GM19351 (cell line): Measurements from ENCODE around the gene GNAL.
A peak's percentile ranks its signal among the peaks of the same experiment; 100 is the strongest.

Source experiments
- ATAC-seq: cut with Tn5 transposase; IDR thresholded peaks from one replicate; pipeline ENCODE4 v1.9.1; 2021; ENCODE audit warnings: mild to moderate bottlenecking, moderate library complexity; ENCODE audit not compliant: unreplicated experiment

GNAL gene

DNA sequence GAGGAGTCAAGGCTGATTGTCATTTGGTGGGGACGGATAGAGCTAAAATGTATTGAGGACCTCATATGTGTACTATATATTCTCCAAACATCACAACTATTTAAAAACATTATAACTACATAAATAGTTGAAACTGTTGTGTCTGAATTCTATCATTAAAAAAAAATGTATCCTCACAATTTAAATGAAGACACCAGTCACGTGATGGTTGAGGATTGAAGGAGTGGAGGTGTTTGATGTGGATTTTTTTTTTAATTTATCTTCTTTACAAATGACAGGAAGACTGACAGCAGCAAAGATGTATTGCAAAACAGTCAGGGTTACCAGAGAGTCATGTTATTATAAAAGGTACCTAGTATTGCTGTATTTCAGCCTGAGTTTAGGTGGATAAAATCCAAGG lies 30.0 kb downstream of the GNAL start:
- no peak for ATAC-seq

DNA sequence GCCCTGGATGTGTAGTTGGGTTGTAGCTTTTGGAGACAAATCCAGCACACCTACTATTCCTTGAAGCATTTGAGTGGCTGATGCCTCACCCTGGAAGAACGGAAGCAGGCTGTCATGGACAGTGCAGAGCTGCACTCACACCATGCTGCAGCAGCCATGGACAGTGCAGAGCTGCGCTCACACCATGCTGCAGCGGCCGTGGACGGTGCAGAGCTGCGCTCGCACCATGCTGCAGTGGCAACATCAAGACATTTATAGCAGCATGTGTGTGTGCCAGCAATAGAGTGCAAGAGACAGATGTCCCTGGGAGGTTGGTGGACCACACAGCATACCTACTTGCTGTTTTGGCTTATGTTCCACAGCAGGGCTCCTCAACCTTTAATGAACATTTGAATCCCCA lies 30.6 kb downstream of the GNAL start:
- ATAC-seq, result no peak

- no peak for ATAC-seq
Observed at GRCh38 chr18:11721720-11722119, 32.7 kb downstream of the GNAL start.

- no peak for ATAC-seq
Observed at GRCh38 chr18:11724781-11725180, 35.7 kb downstream of the GNAL start.

GRCh38 chr18:11726556-11726955 lies 37.5 kb downstream of the GNAL start:
- ATAC-seq, result no peak

GRCh38 chr18:11728249-11728648 lies 39.2 kb downstream of the GNAL start:
- ATAC-seq, result no peak

DNA sequence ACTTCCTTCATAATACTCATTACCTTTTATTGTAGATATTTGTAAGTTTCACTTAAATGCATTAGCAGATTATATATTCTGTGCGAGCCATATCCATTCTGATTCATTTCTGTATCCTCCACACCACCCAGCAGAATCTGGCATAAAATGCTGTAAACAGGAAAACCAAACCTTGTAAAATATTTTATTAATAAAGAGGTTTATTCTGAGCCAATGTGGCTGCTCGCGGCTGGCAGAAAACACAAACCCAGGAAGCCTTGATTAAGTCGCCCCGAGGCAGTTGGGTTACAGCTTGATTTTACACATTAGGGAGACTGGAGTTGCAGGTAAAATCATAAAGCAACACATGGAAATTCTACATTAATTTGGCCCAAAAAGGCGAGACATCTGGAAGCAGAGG lies 40.5 kb downstream of the GNAL start:
- ATAC-seq, result no peak

DNA sequence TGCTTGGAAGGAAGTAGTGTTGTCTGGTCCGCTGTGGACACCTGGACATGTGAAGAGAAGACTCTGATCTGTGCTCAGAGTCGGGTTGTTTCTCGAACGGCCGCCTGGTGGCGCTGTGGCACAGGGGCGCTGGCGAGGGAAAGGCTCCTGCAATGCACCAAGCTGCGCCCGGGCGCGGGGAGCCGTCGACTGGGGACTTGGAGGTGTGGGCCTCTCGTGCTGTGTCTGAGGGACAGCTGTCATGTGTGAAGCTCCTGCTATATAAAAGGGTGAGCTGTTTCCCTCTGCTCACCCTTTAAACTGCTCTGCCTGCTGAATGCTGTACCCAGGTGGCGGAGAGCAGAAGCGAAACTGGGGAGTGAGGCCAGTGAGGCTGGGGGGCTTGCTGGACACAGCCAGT lies 44.0 kb downstream of the GNAL start:
- ATAC-seq, result peak; percentile 61

- no peak for ATAC-seq
Observed at GRCh38 chr18:11736656-11737055, 47.6 kb downstream of the GNAL start.

DNA sequence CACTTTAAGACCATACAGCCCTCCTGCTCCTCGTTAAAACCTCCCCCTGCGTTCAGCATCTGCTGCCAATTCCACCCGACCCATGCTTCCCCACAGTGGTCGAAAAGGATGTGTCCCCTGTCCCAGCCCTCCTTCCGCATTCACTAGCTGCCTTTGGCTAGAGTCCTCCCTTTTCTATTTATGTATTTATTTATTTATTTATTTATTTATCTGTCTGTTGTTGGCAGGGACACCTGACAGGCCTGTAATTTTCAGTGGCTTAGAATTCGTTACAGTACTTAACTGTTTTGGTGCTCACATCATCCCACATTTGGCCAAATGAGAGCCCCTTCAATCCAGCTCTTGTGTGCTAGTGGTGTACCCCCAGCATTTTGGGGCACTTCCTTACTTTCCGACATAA lies 50.8 kb downstream of the GNAL start:
- no peak for ATAC-seq

DNA sequence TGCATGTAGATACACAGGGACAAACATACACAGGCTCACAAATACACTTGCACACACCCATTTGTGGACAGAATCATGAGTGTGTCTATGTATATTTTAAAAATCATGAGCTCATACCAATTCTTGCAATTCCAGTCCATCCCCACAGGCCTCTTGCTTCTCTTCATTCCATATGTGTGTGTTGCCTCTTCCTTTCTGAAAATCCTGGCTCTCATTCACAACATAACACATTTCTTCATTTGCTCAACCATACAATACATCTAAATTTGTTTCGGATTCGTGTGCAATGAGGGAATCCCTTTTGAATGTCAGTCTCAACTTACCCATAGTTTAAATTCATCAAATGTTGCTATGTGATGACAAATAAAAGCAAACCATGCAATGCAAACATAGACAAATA lies 51.4 kb downstream of the GNAL start:
- ATAC-seq, result no peak

DNA sequence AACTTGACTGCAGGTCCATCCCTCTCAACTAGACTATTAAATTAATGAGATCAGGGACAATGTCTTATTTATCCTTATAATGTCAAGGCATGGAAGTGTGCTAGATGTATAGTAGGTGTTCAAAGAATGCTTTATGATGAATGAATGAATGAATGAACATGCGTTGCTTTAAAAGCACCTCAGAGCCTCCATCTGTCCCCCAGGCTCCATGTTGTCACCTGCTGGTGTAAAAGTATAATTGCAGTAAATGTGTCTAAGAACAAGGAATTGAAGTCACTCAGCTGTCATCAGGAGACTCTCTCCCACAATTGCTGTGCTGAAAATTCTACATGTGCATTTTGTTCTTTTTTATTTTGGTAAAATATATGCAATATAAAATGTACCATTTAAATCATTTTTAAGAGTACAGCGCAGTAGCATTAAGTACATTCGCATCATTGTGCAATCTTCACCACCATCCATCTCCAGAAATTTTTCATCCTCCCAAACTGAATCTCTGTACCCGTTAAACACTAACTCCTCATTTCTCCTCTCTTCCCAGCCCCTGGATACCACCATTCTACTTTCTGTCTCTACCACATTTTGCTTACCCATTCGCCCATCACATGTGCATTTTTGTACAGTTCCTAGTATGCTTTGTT lies 52.6 kb downstream of the GNAL start:
- no peak for ATAC-seq

GRCh38 chr18:11745521-11745920 lies 56.5 kb downstream of the GNAL start:
- ATAC-seq, result no peak

GRCh38 chr18:11747286-11747685 lies 58.2 kb downstream of the GNAL start:
- no peak for ATAC-seq

GRCh38 chr18:11747731-11748130 lies 58.7 kb downstream of the GNAL start:
- ATAC-seq, result no peak

GRCh38 chr18:11749305-11749704 lies 60.2 kb downstream of the GNAL start:
- ATAC-seq, result no peak

- no peak for ATAC-seq
Observed at GRCh38 chr18:11750171-11750570, 61.1 kb downstream of the GNAL start.

DNA sequence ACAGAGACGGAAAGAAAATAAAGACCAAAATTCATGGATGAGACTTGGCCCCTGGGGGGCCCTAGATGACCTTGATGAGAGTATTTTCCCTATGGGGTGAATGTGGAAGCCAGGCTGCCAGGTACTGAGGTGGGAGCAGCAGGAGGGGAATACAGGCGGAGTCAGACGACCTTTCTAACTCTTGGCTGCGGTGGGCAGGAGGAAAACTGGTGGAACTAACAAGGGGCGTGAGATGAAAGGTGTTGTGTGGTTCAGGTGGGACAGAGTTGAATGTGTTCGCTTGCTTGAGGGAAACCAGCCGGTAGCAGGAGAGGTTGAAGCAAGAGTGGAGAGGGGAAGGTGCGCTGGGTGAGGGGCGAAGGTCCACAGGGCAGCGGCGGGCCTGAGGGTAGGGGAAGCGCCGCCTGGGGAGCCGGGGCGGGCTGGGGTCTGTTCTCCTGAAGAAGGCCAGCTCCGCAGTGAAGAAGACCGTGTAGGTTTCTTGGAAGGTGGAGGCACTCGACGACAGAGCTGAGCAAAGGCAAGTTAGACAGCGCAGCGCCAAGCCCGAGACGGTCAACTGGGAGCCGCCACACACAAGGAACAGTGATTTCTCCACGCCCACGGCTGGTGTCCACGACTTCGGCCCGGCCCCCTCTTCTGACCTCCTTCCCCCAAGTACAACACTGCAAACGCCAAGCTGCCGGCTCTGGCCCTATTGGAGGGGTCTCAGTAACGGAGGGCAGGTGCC lies 61.7 kb downstream of the GNAL start:
- ATAC-seq, result no peak

GRCh38 chr18:11751341-11752115 lies 62.5 kb downstream of the GNAL start:
- ATAC-seq, result no peak

- ATAC-seq, result no peak
Observed at GRCh38 chr18:11752116-11752911, 63.2 kb downstream of the GNAL start.

DNA sequence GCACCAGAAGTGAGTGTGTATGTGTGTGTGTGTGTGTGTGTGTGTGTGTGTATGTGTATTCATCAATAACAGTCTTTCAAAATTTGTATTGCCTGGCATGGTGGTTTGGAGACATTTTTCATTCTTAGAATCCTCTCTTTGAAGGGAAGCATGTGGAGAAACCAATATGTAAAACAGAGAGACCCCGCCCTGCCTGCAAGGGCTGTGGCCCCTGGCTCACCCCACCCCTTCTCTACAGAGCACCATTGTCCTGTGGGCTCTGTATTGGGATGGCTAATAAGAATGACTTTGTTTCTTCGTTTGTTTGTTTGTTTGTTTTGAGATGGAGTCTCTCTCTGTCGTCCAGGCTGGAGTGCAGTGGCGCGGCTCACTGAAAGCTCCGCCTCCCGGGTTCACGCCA lies 65.9 kb downstream of the GNAL start:
- no peak for ATAC-seq
